AG09319 (cell line): Measurements from ENCODE around the gene ACSBG1.
A peak's percentile ranks its signal among the peaks of the same experiment; 100 is the strongest.

ENCODE experiments used
- DNase-seq: peaks from one replicate; pipeline ENCODE4 v3.0.0-alpha.2; 2010; ENCODE audit warnings: low read depth; ENCODE audit errors: extremely low read depth
- CTCF ChIP-seq: IDR thresholded peaks from 2 replicates; pipeline ENCODE4 v1.5.1; 2011; ENCODE audit warnings: low read depth, mild to moderate bottlenecking, inconsistent platforms, low read length, moderate library complexity

Gene ACSBG1

GRCh38 chr15:78140292-78140691, 94.1 kb downstream of the ACSBG1 start:
- no peak for TF ChIP-seq CTCF
- DNase-seq = no peak

DNA sequence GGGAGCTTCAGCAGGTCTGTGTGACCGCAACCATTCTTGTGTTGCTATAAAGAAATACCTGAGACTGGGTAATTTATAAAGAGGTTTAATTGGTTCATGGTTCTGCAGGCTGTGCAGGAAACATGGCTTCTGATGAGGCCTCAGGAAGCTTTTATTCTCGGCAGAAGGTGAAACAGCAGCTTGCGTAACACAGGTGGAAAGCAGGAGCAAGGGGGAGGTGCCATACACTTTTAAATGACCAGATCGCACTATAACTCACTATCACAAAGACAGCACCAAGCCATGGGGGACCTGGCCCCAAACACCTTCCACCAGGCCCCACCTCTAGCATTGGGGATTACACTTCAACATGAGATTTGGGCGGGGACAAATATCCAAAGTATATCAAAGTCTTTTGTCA, 94.8 kb downstream of the ACSBG1 start:
- no peak for TF ChIP-seq CTCF
- DNase-seq = no peak

GRCh38 chr15:78133801-78134200, 100.6 kb downstream of the ACSBG1 start:
- DNase-seq = no peak
- no peak for TF ChIP-seq CTCF

GRCh38 chr15:78131295-78132061, 102.9 kb downstream of the ACSBG1 start, which contains the start of gene CIB2:
Gene CIB2 (minus strand): TSS chr15:78131445. CDS start chr15:78131215, 230 bp downstream.
- TF ChIP-seq CTCF = peak; percentile 30
- peak; percentile 23 for DNase-seq

DNA sequence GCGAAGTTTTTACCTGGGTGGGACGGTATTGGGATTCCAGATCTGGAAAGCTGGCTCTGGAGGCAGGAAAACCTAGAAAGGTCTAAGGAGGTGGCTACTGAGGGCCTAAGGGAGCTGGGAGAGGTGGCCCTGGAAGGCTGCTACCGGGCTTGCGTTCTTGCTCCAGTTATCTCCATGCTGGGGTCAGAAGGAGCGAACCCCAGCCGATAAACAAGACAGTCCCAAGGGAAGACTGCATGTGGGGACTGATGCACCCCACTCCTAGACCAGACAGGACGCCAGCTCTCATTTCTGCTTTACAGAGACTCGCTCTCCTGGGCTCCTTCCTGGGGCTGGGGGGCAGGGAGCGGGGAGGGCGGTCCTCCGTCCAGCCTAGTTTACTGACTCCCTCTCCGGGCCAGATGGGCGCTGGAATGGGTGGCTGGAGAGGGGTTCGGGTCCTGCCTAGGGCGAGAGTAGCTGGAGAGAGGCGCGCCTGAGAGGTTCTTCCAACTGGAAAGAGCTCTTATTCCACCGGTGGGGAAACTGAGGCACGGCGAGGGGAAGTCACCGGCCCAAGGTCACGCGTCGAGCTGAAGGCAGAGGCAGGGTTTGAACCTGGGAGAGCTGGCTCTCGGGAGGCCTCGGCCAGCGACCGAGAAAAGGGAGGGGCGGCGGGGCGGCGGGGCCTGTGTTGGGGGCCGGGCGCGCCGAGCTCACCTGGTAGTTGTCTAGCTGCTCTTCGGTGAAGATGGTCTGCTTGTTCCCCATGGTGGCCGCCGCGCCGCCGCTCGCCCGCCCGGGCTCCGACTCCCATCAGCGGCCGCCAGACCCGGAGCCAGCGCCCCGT, 103.7 kb downstream of the ACSBG1 start:
- TF ChIP-seq CTCF = no peak
- no peak for DNase-seq

GRCh38 chr15:78129751-78130287, 104.5 kb downstream of the ACSBG1 start:
- no peak for TF ChIP-seq CTCF
- DNase-seq = no peak

DNA sequence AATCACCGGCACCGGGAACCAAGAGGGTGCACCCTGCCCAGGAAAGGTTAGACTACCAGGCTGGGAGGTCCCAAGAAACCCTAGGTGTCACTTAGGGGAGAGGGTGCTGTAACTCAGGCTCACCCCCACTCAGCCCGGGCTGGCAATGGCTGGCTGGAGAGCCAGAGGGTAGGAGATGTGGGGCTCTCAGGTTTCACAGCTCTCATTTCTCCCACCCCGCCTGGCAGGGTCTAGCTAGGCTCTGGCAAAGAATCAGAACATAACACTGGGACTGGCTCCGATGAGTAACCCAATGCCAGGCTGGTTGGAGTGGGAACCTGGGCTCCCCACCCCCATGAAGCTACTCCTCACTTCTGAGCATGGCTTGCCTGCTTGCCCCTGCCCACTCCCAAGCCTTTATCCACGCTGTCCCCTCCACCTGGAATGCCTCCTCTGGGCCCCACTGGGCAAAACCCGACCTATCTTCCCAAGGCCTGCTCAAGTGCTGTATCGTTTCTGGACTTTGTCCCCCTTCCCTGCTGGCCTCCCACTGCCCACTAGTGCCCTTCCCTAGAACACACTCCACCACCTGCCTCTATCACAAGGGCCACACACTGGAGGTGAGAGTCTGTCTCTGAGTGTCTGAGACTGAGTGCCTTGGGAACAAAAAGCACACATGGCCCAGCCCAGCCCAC, 105.2 kb downstream of the ACSBG1 start:
- no peak for TF ChIP-seq CTCF
- no peak for DNase-seq
